Measurements from ENCODE around the gene PRICKLE1.
A peak's percentile ranks its signal among the peaks of the same experiment; 100 is the strongest.

The PRICKLE1 gene

DNA sequence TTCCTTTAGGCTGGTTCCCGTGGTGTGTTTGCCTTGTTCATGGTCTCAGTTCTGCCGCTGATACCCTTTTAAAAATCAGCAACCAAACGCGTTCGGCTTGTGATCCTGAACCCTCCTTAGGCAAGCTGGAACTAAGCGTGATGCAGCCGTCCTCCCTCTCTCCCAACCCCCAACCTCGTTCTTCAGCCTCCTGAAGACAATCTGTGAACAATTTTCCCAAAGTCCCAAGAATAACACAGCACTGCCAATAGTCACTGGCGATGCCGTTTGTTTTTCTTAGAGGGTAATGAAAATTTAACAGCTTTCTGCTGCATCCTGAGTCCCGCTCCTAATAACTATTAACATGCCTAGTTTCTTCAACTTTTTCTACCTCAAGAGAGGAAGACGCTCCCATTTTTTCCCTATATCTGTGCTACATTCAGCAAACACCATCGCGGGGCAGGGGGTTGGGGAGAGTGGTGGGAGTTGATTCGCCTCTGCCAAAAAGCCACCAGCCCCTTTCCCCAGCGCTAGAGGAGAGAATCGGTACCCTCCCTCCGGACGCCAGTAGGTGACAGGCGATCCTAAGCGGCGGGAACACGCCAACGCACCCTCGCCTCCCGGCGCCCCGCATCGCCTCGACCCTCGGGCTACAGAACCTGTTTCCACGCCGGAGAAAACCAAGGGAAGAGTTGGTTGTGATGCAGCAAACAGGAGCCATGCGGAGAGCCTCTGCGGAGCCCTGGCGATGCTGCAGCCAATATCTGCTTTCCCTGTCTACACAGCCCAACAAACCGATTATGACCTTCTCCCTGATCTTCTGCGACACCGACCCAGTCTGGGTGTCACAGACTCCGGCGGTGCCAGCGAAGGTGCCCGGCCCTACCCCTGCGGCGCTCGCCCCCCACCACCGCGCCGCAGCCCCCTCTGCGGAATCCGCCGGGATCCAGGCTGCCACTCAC is 752 bp downstream of the PRICKLE1 start:
- DNase-seq, result peak; percentile 81

DNA sequence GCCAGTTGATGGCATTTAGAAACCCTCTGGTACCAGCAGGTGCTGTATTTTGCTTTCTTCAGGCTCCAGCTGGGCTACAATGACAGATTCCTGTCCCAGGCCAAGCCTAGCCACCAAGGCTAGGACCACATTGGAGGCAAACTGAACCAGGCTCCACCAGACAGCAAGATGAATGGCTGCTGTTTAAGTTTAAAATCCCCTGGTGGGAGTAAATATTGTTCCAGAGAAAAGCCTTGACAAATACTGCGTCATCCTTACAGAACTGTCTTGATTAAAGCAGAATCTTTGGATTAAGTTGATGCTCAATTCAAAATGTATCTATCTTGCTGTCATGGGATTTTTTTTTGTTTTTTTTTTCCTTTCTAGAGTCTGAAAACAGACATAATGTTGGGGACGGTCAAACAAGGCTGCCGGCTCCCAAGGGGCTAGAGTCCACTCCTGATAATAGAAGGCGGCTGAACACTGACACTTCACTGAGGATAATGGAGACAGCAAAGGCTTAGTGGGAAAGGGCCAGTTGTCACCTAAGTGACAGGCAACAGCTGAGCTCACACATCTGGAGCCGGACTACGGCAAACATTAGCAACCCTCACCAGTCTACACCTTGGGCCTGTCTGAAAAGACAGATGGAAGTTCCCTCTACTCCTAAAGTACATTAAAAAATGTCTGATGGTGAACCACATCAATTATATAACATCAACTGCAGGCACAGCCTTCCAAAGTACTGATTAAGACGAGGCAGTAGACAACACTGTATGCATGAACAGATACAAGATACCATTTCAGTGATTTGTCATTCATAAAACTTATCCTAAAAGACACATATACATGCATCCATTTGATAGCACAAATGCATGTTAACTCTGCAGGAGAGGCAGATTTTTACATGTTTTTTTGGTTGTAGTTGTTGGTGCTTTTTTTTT is 1.7 kb downstream of the PRICKLE1 start:
- peak; percentile 79 for DNase-seq

DNA sequence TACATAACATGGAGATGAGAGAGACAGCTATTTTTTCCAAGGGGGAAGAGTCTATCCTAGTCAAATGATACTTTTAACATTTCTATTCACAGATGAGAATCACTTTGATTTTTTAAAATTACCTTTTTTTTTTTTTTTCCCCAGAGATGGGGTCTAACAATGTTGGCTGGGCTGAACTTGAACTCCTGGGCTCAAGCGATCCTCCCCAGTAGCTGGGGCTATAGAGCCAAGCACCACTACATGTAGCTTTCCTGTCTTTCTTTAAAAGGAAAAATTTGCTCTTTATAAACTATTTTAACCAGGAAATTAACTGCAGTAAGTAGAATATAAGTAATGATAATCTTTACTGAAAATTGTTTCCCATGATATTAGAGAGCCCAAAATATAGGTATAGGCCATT is 3.3 kb downstream of the PRICKLE1 start:
- DNase-seq, result no peak

DNA sequence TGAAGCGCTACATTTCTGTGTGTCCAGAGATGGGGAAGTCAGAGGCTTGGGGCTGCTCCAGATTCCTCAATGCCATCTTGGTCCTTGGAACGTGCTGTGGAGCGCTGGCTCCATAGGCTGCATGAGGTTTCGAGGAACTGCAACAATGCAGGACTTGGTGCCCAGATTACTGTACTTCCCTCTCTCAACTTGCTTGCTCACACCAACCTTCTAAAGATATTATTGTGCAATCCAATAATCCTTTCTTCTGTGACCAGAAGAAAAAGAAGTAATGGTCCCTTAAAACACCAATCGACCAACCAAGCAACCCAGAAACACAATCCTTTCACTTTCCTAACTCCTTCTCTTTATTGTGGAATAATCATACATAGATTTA is 3.7 kb downstream of the PRICKLE1 start:
- no peak for DNase-seq

DNA sequence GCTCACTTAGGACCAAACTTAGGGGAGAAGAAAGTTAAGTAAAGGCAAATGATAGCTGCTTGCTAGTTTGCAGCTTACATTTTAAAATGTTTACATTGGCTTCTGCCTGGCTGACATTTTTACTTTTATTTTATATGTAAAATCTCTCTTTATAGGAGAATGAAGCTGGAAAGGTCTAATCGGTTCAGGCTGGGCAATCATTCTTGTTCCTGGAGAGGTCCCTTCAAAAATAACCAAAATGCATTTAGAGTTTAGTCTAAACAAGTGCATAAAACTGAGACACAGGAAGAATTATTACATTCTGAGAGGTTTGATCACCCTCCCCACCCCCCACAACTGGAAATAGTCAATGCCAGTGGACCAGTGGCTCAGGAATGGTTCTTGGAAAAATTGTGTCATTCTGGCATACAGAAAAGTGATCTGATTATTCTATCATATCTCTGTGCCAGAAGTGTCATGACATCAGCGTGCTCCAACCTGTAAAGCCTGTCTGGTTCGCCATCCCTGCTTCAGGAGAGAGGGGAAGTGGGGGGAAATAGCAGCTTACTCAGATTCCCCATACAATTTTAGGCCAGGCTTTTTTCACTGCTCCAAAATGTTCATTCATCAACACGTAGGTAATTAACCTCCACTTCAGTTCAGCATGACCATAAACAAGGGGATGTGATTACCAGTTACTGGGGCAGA is 4.2 kb downstream of the PRICKLE1 start:
- DNase-seq, result no peak

DNA sequence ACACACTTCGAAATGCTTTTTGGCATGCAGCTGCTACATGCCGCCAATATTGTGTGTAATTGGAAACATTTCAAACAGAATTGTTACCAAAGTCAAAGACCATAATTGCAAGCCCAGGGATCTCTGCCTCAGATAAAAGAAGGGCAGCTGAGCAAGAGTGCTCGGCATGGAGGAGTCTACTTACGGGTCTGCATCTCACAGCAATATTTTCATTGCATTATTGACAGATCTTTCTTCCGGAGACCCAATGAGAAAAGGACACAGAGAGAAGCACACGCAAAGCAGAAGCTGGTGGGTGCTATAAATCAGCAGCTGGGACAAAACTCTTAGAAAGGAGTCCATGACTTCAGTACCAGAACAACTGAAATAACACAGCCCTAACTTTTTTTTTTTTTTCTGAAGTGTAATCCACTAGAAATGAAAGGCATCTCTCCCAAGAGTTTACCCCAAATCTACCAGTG is 4.9 kb downstream of the PRICKLE1 start:
- DNase-seq, result no peak

DNA sequence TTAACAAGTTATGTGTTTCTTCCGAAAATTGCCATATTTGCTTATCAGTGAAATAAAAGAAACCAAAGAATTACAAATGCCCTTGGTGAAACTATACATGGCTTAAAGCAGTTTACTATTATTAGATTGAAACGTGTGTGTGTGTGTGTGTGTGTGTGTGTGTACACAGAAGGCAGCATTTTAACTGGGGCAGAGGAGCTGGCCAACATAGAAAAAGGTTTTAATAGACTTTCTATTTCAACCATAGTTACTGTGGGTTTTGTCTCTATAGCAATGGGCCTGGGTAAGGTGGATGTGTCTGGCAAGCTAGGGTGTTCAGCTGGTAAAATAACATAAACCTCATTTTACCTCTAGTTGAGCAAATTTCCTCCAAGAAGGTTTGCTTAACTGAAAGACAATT is 6.5 kb downstream of the PRICKLE1 start:
- no peak for DNase-seq

DNA sequence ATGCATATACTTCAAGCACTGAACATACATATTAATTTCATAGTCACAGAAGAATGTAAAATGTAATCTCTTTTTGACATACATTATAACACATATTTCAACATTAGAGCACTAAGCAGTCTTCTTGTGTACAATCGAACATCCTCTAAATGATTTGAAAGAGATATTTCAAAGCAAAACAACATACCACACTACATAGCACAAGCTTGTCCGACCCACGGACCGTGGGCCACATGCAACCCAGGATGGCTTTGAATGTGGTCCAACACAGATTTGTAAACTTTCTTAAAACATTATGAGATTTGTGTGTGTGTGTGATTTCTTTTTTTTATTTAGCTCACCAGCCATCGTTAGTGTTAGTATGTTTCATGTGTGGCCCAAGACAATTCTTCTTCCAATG is 7.0 kb downstream of the PRICKLE1 start:
- DNase-seq, result no peak

DNA sequence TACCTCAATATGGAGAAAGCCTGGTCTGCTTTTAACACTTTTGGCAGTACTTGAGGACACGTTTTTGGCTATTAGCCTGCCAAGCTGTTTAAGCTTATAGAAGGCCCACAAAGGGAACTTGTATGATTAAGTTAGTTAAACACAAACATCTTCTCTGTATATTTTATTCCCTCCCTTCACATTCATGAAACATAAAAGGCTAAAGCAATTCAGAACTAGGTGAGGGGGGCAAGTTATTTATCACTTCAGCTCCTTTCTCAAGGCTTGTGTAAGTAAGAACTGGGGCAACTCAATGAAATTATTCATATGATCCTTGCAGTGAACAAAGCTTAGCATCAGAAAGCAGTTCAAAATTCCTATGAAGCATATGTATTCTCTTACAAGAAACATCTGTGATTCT is 7.5 kb downstream of the PRICKLE1 start:
- DNase-seq, result no peak

DNA sequence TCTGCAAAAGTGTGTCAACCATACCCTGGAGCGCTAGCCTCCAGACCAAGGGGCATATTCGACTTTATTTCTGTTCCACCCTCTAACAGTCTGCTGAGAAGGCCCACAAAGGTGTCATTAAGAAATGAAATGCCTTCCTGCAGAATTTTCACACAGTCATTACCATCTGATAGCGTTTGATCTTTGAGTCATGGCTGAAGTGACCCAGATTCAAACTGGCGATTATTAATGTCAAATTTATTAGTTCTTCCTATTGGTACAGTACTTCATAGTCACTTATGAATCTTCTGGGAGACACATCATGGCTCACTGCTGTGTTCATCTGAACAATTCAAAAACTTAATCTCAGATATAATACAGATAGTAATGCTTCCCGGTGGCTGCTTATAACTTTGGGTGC is 13.2 kb downstream of the PRICKLE1 start:
- peak; percentile 56 for DNase-seq

DNA sequence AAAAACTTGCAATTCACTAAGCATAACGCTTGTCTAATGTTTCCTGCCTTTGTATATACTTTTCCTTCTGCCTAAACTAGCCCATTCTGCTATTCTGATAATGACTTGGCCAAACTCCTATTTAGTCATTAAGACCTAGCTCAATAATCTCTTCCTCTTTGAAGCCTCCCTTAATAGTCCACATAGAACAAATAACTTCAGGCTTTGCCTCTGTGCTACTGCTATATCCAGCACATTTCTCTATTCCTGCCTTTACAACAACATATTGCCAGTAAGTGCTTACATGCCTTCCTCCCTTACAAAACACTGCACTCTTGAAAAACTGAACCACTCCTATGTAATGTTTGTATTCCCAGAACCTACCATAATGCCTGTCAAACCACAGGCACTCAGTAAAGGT is 13.8 kb downstream of the PRICKLE1 start:
- peak; percentile 75 for DNase-seq

DNA sequence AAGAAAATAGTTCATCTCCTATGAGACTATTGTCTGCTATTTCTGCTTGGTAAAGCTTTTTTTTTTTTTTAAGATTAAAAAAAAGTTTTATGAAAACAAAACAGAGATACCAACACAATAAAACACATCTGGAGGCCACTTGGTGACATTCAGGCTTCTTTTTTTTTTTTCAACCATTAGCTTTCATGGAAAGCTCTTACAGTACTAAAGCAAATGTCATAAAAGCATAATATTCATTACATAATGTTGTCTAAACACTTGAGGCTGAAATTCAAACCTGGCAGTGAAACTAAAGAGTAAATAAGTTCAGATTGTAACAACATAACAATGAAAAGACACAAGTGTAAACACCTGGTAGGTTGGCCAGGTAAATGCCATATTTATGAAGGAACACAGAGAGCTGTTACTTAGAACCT is 14.7 kb downstream of the PRICKLE1 start:
- DNase-seq, result peak; percentile 100

DNA sequence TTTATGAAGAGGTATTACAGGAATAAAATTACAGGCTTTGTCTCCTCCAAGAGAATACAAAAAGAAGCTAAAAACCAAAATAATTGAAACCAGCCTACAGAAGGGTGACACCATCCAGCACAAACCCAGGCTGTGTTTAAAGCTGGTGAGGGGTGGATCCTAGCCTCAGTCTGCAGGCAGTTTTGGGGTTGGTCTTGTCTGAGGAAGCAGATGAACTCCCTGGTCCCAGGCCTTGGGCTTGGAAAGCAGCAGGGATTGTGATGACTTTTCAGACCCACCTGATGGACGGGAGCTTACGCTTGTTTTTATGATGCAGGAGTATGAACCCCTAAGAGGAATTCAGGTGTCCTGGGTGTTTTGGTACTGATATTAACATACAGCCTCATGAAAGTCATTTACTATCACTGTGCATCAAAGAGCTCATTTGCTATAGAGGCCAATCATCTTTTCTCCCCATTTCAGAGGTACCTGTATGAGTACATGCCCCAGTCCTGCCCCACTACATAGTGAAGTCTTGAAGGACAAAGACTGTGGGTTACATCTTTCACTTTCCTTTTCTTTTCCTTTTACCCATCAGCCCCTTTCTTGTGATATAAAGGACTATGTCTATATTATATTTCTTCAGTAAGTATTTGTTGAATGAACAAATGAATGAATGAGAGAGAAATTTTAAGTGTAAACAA is 18.1 kb downstream of the PRICKLE1 start:
- DNase-seq, result no peak

DNA sequence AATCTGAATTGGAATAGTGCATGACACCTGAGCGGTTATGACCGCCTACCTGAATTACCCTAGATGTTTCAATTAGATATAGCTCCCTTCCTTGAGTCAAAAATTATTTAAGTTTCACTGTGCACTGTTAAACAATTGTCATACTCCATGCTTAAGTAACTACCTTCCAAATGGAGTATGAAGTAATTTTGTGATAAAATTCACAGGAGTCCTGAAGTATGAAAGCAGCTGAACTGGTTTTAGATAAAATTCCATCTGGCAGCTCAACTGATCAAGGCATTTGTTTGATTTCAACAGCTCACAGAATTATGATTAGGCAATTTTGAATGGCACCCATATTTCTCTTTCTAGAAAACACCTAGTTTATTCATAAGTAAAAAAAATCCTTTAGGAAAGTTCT is 19.5 kb downstream of the PRICKLE1 start:
- DNase-seq, result no peak

DNA sequence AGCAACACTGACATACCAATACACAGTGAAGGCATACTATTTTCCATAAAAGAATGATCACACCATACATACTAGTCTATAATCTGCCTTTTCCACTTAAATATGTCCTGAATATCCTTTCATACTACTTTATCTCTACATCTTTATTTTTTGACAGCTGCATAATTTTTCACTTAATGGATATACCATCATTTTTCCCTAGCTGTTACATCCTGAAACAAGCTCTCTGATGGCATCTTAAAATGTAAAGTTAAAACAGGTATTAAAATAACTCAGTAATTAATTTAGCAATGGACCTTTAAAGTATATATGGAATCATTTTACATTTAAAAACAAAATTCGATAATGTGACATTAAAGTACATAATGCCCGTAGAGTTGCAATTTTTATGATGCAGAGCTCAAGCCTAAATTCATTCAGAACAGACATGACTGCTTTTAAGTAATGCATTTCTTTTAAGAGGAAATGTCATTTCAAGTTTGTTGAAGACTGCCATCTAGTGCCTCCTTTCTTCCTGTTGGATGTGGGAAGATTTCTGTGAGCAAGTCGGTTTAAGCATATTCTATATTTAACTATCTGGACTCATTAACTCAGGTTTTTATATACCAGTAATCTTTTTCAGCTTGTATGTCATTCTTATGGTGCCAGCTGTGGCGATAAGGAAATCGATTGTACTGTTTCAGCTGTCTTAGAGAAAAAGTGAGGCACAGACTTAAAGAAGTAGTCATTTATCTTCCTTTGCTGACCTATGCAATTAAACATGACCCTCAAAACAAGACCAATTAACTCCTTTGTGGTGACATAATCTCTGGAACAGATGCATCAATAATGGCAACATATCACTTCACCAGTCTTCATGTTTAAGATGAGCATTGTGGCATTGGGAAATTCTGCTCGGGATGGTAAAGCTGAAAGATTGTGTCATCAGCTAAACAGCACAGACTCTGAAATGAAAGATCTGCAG is 20.3 kb downstream of the PRICKLE1 start:
- peak; percentile 91 for DNase-seq

DNA sequence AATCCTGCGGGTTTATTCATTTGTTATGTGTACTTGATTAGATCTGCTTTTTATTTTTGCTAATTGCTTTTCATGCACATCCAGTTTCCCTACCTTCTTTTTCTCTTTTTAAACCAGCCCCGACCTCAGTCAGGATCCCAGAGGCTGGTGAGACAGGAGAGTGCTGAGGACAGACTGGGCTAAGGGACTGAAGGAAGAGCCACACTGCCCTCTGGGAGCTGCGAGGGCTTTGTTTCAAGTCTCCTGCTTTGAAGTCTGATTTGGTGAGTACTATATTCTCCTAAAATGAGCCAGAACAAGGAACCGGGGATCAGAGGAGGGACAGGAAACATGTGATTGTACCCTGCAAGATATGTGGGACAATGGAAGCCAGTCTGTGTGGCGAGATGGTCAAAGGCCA is 23.9 kb downstream of the PRICKLE1 start:
- peak; percentile 37 for DNase-seq

DNA sequence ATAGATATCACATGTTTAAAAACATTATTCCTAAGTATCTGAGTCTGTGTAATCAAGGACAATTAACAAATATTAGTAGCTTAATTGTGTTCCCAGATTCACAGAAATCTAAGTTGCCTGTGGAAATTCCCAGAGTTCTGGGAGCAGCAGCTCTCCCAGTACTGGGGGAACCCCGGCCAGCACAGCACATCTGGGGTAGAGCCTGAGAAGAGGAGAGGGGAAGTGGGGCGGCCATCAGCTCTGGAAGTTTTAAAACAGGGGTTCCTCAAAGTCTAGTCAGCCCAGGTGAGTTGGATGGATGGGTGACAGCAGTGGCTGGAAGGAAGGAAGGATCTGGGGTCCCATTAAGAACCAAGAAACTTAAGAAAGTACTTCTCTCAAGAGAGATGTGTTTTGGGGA is 24.6 kb downstream of the PRICKLE1 start:
- no peak for DNase-seq

DNA sequence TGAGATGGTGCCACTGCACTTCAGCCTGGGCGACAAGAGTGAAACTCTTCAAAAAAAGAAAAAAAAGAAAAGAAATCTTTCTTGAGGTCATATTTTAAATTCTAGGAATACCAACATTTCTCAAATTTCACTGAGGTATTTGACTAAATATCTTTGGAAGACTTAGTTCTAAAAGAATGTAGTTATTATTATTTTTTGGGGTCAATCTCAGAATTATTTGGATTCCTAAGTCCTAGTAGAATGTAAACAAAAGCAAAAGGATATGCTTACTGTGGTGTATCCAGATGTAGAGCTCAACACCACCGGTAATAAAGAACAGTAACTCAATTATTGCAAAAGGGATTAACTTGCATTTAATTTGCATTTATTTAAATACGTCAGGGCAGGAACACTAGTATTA is 25.0 kb downstream of the PRICKLE1 start:
- DNase-seq, result no peak

DNA sequence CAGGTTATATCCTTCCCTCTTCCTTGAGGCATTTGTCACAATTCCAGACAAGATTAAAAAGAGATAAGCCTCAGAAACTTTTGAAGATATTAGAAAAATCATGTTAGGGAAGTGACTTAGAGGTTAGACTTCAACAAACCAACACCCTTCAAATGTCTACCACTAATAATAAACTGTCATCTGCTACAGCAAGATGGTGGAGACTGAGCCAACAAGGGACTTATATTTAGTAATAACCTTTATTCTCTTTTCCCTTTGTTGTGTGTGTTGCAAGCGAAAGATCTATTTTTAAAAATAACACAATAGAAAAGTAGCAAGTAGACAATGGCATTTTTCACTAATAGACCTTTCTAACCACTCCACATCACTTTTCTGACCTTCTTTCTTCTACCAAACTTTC is 28.6 kb downstream of the PRICKLE1 start:
- DNase-seq, result no peak

DNA sequence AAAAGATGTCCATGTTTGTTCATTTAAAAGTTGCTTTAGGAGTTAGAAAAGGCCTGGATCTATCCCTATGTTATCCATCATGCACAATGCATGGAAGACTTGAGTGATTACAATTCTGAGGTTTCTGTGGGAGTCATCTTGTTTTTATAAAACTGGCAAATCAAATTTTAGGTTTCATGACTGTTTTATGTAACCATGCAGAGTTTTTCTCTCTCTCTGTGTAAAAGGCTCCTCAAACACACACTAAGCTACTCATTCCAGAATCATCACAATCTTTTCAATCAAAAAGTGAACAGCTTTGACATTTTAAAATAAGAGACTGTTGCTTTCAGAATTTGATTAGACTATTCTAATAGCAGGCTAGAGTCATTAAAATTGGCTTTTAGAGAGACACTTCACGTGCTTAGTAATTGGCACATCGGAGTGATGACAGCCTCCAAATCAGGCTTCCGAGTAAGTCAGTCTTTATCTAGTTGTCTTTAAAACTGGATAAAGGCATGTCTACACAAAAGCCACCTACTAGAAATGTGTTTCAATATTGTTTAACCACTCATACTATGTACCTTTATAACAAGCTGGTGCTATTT is 31.9 kb downstream of the PRICKLE1 start:
- DNase-seq, result no peak

DNA sequence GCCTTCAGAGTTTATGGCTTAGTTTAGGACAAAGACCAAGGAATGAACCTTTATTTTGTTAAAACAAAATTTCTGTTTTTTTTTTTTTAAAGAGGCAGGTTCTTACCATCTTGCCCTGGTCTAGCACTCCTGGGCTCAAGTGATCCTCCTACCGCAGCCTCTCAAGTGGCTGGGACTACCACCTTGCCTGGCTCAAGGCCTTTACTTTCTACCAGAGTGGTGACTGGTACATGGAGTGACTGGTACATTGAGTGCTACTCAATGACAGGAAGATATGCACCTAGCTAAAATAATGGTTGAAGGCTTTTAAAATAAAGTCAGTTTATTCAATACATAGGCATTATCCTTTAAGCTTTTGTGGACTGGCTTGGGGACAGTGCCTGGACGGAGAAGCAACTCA is 32.6 kb downstream of the PRICKLE1 start:
- DNase-seq, result no peak
